ENCODE data around the gene NT5DC3. TPM values are rescaled to one million over a fixed set of nuclear protein-coding genes. Genes with fewer than 3 reads are reported as not detected.

NT5DC3 gene
- total and polyA plus RNA-seq, 2 donors (not counting 3 experiments of a cell fraction or from before 2014, with no cell fraction given) = 1.5 to 6.7 TPM

- Histone ChIP-seq H3K9me3 (replicated peaks; ENCODE audit: control insufficient read depth, insufficient read depth, low read length) (no peaks in the 10 kb centered on the region), H3K79me2 (ENCODE audit: control insufficient read depth, insufficient read depth, low read length) (no peaks in the 10 kb centered on the region), H3K4me1 (ENCODE audit: control insufficient read depth, extremely low read depth, insufficient read depth, low read length) (no peaks in the 10 kb centered on the region), H3K36me3 (ENCODE audit: control insufficient read depth in 2 of 2, extremely low read depth in 1 of 2, insufficient read depth in 2 of 2, low read length in 2 of 2) (no peaks in the 10 kb centered on the region), H3K9ac (replicated peaks; ENCODE audit: extremely low read depth, insufficient read depth, low read length) (no peak overlapping the region), H3K27me3 (ENCODE audit: control insufficient read depth in 2 of 2, insufficient read depth in 2 of 2, low read length in 2 of 2) (peaks cover 0 to 2% of the 10 kb centered on the region in 2 experiments), H3K27ac (ENCODE audit: insufficient read depth, low read depth, low read length) (no peak overlapping the region), H3K4me3 (replicated peaks in 1 of 3; ENCODE audit: insufficient read depth in 1 of 3, low read depth in 1 of 3, low read length in 3 of 3) (no peak overlapping the region), H3K4me2 (ENCODE audit: insufficient read depth, low read length) (no peak overlapping the region), H3K9me1 (replicated peaks; ENCODE audit: control insufficient read depth, extremely low read depth, insufficient read depth, low read length) (no peaks in the 10 kb centered on the region), H2AFZ (ENCODE audit: low read depth, low read length) (no peak overlapping the region), H4K20me1 (replicated peaks; ENCODE audit: control insufficient read depth, extremely low read depth, insufficient read depth, low read length) (no peaks in the 10 kb centered on the region)
- DNase-seq (ENCODE audit: low read depth, low spot score) (no peak), FAIRE-seq (no peak)
- no peak for TF ChIP-seq EZH2 (IDR thresholded peaks at IDR 0.05; ENCODE audit: borderline replicate concordance, low read depth, low read length, severe bottlenecking)
- no peak for TF ChIP-seq POLR2A (IDR thresholded peaks at IDR 0.05; ENCODE audit: low read depth, low read length)
- TF ChIP-seq, protein P1, sequence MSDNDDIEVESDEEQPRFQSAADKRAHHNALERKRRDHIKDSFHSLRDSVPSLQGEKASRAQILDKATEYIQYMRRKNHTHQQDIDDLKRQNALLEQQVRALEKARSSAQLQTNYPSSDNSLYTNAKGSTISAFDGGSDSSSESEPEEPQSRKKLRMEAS (IDR thresholded peaks at IDR 0.05; ENCODE audit: insufficient read depth, insufficient read length) = no peak
- no peak for TF ChIP-seq GATA2 (IDR thresholded peaks at IDR 0.05; ENCODE audit: insufficient read depth, insufficient read length, low read depth, low read length)
- TF ChIP-seq CTCF (IDR thresholded peaks at IDR 0.05; ENCODE audit: extremely low read depth in 1 of 2, insufficient read depth in 1 of 2, low read depth in 1 of 2, low read length in 2 of 2) = no peak
- no peak for TF ChIP-seq POLR2AphosphoS5 (IDR thresholded peaks at IDR 0.05; ENCODE audit: insufficient read depth, low read depth, low read length)
- TF ChIP-seq FOS (IDR thresholded peaks at IDR 0.05; ENCODE audit: borderline replicate concordance, insufficient read depth, low read length) = no peak
- TF ChIP-seq JUN (IDR thresholded peaks at IDR 0.05; ENCODE audit: borderline replicate concordance, insufficient read depth, insufficient read length, low read depth) = no peak
- no peak for TF ChIP-seq MYC (IDR thresholded peaks at IDR 0.05; ENCODE audit: low read depth, low read length)
- BruUV-seq (replicated peaks) = no TSS peak
- dilution Hi-C loops (cut with MboI; ENCODE audit: extremely low pct_ligation_motif_present, low sequenced_read_pairs) = no loop called here
- ChIA-PET POLR2A (no interaction called here), CTCF (no interaction called here)
- intact Hi-C loops (cut with micrococcal nuclease) = no loop called here
Measured at GRCh38 chr12:103755425-103755824, 85.6 kb downstream of the NT5DC3 start.

Measured in endothelial cell of umbilical vein (primary cell).